Activated CD8-positive, alpha-beta memory T cell treated with anti-CD3 and anti-CD28 coated beads for 48 hours (primary cell): ENCODE measurements around the gene MOGAT1.

ENCODE experiments used
- DNase-seq, 3 experiments: peaks; one replicate each; pipeline ENCODE4 v3.0.0-alpha.2; 2020; ENCODE audit warnings: low read depth in 2 of 3, low spot score in 2 of 3

Gene MOGAT1

DNA sequence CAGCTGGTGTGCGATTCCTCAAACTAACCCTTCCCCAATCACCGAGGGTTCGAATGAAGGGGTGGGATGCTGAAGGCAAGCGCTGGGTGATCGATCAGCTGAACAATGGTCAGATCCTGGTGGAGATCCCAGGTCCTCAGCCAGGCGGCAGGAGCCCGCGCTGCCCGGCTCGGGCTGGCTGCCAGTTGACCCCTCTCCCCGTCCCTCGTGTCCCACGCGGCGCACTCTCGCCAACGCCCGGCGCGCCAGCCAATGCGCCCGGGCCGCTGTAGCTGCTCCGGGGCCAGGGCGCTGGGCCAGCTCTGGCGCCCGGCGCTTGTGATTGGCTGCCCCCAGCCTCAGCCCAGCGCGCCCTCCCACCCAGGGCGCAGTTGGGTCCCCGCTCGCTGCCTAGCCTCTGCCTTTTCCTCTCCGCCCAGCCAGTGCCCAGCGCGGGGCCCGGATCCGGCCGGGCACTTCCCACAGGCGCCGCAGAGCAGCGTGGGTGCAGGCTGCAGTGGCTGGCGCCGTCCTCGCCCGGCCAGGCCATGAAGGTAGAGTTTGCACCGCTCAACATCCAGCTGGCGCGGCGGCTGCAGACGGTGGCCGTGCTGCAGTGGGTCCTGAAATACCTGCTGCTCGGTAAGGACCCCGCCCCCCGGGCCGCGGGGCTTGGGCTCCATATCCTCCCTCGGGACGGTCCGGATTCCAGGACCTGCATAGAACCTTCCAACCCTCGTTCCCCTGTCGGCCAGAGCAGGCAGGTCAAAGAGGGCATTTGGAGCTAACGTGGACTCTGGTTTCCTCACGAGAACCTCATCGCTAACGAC is at the start of gene MOGAT1:
Gene MOGAT1, plus strand, starts transcription at position 400 of the 809 bp plus-strand sequence. Its CDS starts 128 bp downstream, at position 528.
- DNase-seq = no peak

- DNase-seq = no peak
These were observed 49.6 kb upstream of the MOGAT1 start for GRCh38 chr2:222621893-222622292.

DNA sequence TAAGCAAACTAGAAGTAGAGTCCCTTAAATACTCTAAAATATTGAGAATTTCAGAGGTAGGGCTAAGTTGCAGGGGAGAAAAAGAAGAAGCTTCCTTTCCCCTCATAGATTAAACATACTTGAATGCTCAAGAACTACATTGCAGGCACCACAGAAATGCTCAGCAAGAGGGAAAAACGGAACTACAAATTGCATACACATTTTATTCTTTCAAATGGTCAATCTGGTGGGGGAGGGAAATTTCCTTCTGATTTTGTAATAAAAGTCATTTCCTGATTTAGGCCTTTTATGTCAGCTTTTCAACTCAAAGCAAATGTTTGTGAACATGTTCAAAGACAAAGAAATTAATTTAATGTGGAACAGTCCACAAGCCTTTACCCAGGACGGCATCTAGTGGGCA is 48.5 kb upstream of the MOGAT1 start:
- DNase-seq = no peak

DNA sequence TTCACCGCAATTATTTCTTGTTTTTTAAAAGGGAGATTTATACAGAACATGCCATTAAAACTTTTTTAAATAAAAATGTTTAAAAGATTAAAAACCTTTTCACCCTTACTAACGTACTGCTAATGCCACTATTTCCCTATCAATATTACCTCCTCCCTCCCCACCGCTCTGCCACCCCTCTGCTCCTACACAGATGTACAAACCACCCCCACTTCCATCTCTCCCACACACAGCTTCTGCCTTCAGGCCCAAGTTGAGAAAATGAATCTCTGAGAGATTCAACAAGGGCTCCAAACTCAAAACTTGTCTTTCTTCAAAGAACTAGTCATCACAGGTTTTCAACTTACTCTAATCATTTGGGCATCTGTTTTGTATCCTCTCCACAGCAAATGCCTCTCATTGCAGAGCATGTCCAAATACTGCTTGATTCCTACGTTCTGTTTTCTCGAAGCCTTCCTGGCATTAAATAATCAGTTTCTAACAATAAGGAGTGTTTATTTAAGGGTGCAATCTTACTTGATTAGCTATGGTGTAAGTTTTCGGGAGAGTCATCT is 47.6 kb upstream of the MOGAT1 start:
- DNase-seq = no peak

- DNase-seq = no peak
These were observed 43.7 kb upstream of the MOGAT1 start for GRCh38 chr2:222627764-222628163.

DNA sequence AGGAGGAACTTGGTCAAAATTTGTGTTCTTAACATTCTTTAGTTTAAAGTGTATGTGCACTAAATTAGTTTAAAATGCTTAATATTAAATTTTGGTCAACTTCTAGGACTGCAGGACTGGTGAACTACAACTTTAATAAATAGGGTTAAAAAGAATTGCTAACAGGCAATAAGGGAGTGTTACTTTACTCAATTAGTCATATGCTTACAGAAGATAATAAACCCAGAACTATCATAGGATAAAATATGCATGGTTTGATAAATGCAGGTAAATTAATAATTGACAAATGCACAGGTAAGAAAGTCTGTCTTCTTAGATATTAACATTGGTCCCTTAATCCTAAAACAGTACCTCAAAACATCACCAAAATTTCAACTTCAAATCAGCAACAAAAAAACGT is 36.2 kb upstream of the MOGAT1 start:
- no peak for DNase-seq

GRCh38 chr2:222637067-222637466 is 34.4 kb upstream of the MOGAT1 start:
- no peak for DNase-seq

DNA sequence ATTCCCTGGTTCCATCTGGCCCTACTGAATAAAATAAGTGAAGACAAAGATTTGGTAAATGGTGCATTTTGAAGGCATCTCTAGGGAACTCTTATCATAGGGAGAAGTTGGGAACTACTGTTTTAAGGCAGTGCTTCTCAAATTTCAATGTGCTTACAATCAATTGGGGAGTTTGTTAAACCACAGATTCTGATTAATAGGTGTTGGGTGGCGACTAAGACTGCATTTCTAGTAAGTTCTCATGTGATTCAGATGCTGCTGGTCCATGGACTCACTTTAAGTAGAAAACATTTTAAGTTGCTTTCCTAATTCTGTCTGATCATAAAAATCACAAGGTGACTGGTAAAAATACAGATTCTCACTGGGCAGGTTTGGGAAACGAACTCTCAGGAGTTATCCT is 30.1 kb upstream of the MOGAT1 start:
- no peak for DNase-seq

- DNase-seq = no peak
These were observed 28.3 kb upstream of the MOGAT1 start for GRCh38 chr2:222643134-222643533.

GRCh38 chr2:222646008-222646407 is 25.4 kb upstream of the MOGAT1 start:
- no peak for DNase-seq

GRCh38 chr2:222649801-222650200 is 21.7 kb upstream of the MOGAT1 start:
- no peak for DNase-seq

GRCh38 chr2:222651718-222652418 is 19.6 kb upstream of the MOGAT1 start:
- no peak for DNase-seq

DNA sequence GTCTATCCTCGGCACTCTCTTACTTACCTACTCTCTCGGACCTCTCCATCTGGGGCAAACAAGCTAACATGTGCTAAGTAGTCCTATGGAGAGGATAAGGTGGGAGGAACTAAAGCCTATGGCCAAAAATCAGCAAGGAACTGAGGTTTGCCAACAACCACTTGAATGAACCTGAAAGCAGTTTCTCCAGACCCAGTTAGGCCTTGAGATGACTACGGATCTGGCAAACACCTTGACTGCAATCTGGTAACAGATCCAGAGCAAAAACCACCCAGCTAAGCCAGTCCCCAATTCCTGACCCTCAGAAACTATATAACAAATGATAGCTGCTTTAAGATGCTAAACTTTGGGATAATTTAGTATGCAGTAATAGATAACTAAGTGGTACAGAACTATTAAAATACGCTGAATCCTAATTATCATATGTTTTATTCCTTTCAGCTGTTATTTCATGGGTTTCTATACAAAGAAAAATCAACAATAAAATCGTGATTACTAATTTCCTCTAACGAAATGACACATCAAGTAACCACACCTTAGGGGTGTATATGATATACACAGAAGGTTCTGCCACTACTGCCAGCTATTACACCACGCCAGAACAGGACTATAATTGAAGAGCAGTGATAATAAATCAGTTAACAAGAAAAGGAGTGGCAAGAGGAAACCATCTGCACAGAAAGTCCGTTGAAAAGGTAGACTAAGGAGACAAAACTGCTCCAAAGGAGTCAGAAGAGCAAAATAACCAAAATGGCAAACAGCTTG is 18.8 kb upstream of the MOGAT1 start:
- no peak for DNase-seq

DNA sequence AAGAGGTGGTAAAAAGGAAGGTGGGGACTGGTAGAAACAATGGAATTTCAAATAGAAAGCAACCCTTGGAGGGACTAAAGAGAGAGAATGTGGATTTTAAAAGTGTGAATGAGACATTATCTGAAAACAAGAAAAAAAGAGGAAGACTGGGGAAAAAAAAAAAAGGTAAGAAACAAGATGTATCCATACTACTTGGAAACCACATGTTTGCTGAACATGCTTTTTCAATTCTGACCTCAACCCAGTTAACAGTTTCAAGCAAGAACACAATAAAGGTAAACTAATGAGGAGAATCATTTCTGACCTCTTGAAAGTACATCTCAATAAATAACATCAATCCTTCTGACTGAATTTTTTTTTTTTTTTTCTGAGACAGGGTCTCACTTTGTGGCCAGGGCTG is 18.2 kb upstream of the MOGAT1 start:
- no peak for DNase-seq

GRCh38 chr2:222655787-222656525 is 15.5 kb upstream of the MOGAT1 start, which contains the start of gene FARSB:
Gene FARSB, minus strand, starts transcription at chr2:222656092. Its CDS starts 19 bp downstream, at chr2:222656073.
- peak; percentile 72 to 80 (median 76) for DNase-seq

DNA sequence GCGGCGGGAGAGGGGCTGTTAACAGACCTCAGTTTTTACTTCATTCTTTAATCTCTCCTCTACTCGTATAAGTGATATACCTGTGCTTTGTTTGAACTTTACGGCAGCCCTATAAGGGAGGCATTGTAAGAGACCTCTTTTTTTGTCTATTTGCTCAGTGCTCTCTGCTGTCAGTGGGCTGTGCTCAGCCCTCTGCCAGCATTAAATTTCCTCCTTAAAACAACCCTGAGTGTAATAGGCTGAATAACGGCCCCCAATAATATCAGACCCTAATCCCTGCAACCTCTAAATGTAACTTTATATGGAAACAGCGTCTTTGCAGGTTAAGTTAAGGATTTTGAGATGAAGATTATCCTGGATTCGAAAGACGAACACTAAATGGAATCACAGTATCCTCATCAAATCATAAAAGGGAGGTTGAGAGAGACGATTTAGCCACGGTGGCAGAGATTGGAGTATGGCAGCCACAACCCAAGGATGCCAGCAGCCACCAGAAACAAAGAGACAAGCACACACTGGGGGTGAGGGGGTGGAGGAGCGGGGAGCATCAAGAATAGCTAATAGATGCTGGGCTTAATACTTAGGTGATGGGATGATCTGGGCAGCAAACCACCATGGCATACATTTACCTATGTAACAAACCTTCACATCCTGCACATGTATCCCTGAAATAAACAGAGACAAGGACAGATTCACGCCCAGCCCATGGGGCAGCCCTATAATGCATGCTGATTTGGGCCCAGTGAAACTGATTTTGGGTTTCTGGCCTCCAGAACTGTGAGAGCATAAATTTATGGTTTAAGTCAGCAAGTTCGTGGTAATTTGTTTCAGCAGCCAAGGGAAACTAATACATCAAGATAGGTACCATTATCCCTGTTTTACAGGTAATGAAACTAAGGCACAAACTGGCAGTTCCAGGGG is 14.7 kb upstream of the MOGAT1 start:
- no peak for DNase-seq

DNA sequence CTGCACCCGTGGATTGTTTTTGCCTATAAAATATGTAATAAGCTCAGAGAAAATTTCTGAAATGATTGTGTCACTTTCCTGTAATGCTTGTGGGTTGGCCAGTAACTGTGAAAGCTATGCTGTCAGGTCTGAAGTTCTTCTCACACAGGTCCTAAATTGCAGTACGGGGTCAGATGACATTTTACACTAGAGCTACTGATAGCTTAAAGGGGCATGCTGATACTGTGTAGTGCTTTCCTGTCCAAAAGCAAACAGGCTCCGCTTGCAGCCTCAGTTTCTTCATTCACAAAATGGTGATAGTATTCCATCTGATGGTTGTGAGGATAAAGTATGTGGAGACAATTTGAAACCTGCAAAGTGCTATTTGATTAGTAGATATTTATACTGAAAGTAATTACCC is 8.0 kb upstream of the MOGAT1 start:
- no peak for DNase-seq

DNA sequence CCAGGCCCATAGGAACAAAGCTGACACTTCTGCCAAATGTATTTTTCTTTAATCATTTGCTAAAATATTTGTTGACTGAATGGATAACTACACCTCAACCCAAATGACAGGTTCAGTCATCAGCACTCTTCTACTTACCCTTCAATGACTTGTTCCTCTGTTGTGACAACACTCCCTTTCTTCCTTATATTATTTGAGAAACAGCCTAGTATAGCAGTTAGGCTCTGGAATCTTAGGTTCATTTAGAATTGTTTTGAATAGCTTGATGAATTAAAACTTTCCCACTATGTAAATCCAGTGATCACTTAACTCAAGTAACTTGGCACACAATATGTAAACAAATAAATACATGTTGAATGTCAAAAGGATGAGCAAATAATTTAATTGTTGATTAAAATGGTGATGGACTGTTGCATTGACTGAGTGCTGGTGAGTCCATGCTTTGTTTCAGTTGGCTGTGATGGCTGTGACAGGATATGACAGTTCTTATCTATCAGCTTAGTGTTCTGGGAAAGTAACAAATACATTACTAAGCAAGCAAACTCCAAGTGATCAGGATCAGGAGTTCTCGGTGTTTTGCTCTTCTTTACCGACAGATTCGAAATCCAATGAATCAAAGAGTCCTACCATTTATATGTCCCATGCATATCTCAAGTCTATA is 2.8 kb upstream of the MOGAT1 start:
- no peak for DNase-seq

DNA sequence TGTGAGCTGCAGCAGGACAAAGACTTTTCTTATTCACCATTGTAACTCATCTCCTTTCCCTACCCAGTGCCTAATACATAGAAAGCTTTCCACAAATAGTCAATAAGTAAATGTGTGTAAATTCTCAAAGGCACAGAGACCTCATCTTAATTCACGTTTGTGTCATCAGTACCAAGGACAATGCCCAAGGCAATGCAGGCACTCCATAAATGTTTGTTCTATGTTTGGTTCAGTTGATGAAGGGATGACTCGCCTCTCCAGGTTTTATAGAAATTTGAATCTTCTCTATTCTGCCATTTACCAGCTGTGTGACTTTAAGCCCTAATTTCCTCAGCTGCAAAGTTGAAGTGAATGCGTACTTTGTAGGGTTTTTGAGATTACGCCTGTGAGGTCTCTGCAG is 2.1 kb upstream of the MOGAT1 start:
- no peak for DNase-seq
